HG03520 (cell line): ENCODE results near the gene SCCPDH.

ENCODE experiments used
- ATAC-seq: cut with Tn5 transposase; IDR thresholded peaks from one replicate; pipeline ENCODE4 v1.9.1; 2021; ENCODE audit warnings: mild to moderate bottlenecking, moderate library complexity; ENCODE audit not compliant: unreplicated experiment

SCCPDH gene

DNA sequence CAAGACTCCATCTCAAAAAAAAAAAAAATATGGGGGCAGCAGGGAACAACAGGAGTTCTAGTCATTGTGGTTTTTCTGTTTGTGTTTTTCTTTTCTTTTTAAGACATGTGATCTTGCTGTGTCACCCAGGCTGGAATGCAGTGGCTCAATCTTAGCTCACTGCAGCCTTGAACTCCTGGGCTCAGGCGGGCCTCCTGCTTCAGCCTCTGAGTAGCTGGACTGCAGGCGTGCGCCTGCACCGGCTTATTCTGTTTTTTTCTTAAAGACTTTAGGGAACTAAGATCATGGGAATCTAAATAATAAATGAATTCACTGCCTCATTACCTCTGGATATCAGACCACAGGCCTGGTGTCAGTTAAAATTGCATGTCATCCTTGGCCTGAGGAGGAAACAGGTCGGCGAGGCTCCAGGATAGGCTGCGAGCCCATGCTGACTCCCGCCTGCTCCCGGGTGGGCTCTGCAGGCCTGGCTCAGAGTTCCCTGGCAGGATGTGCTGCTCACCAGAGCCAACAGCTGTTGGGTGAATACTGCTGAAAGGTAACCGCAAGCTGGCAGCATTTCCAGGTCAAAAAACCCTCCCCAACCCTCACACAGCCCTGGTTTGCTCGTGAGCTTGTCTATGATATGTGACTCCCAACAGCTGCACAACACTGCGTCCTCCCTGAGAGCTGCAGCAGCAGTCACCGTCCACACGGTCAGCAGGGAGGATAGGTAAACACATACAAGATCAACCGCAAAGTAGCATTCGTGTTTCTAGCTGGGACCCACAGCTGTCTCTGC is 58.1 kb downstream of the SCCPDH start:
- ATAC-seq: no peak

- ATAC-seq: no peak
Measured at GRCh38 chr1:246784621-246785493, 60.6 kb downstream of the SCCPDH start.

GRCh38 chr1:246785494-246786111 is 61.4 kb downstream of the SCCPDH start:
- ATAC-seq: no peak

DNA sequence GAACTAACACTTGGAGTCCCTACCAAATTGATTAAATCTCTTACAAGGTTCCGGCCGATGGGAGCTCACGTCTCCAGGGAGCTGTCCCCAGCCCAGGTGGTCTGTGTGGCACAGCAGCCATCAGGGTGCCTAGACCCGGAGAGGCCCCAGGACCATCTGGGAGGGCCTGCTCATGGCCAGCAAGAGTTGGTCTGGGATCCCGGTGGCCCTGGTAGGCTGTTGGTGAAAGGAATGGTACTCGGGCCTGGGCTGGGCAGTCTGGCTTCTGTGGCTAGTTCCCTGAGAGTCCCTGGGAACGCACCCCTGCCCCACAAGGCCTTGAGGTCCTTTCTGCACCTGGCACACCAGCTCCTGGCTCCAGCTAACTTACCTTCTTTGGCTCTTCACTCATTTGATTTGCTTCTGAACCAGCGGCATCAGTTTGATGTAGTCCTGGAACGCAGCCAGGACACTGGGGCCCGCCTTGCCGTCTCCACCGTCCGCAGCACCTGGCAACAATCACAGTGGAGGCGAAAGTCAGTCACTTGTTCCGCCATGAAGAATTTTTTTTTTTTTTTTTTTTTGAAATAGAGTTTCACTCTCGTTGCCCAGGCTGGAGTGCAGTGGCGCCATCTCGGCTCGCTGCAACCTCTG is 62.5 kb downstream of the SCCPDH start:
- no peak for ATAC-seq

DNA sequence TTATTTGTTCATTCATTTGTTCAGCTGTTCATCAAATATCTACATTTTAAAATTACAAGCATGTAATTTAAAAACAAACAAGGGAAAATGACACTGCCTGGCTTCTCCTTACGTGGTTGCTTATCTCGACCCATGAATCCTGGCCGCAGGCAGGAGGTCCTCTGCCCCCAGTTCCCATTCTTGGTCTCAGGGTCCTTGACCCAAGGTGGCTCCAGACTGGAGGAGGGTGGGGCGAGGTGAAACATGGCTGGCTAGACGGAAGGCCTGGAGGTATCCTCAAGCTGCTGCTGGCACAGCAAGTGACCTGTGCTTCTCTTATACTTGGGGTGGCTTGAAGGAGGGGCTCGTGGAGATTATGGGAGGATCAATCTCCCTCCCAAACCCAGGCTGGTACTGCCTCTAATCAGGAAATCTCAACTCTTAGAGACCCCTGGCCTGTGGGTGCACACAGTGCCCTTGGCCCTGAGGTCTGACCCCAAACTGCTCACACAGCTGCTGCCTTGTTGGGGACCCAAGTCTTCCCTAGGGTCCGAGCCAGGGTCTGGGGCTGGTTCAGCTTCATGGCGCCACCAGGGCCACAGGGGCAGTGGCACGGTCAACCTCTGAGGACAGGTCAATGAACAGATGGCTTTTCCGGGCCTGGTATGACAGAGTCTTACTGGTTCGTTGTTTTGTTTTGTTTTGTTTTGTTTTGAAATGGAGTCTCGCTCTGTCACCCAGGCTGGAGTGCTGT is 63.7 kb downstream of the SCCPDH start:
- no peak for ATAC-seq

DNA sequence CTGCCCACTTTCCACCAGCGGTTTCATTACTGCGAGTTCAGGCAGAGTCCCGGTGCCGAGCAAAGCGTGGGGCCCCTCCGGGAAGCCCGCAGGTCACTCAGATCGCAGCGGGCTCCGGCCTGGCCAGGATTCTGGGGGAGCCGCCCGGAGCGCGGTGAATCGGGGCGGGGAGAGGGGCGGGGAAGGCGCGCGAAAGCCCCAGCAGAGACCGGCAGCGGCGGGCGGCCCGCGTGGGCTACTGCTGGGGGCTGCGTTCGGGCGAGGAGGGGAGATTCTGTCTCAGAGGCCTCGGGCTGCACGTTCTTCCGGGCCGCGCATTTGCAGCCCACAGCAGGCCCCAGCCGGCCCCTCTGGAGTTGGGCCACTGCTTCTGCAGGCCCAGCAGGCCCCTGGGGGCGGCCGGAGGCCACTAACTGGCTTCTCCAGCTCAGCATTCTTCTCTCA is 64.7 kb downstream of the SCCPDH start:
- ATAC-seq: no peak

GRCh38 chr1:246789454-246790339 is 65.5 kb downstream of the SCCPDH start:
- ATAC-seq: no peak

- ATAC-seq: no peak
Measured at GRCh38 chr1:246790364-246790763, 66.2 kb downstream of the SCCPDH start.

DNA sequence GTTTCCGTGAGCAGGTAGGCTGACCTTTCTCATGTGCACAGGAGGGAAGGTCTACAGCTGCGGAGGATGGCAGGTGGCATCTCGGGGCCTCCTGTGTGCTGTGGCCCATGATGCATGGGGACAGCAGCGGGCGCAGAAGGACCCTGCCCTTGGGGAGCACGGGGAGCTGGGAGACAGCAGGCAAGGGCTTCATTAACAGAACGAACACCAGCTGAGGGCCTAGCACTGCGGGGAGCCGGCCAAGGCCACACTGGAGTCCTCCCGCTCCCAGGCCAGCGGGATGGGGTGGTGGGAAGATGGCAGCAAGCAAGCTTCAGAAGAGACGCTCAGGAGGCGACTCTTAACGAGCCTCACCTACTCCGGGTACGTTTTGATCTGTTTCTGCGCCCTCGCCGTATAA is 66.6 kb downstream of the SCCPDH start:
- ATAC-seq: no peak

GRCh38 chr1:246791303-246791918 is 67.2 kb downstream of the SCCPDH start:
- no peak for ATAC-seq

GRCh38 chr1:246792603-246793002 is 68.4 kb downstream of the SCCPDH start:
- ATAC-seq: no peak

DNA sequence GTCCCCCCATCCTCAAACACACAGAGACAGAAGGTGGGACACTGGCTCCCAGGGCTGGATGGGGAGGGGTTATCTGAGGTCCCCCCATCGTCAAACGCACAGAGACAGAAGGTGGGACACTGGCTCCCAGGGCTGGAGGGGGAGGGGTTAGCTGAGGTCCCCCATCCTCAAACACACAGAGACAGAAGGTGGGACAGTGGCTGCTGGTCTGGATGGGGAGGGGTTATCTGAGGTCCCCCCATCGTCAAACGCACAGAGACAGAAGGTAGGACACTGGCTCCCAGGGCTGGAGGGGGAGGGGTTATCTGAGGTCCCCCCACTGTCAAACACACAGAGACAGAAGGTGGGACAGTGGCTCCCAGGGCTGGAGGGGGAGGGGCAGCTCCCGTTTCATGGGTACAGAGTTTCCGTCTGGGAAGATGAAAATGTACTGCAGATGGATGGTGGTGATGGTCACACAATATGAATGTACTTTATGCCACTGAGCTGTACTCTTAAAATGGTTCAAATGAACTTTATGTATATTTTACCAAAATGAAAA is 69.2 kb downstream of the SCCPDH start:
- ATAC-seq: no peak

DNA sequence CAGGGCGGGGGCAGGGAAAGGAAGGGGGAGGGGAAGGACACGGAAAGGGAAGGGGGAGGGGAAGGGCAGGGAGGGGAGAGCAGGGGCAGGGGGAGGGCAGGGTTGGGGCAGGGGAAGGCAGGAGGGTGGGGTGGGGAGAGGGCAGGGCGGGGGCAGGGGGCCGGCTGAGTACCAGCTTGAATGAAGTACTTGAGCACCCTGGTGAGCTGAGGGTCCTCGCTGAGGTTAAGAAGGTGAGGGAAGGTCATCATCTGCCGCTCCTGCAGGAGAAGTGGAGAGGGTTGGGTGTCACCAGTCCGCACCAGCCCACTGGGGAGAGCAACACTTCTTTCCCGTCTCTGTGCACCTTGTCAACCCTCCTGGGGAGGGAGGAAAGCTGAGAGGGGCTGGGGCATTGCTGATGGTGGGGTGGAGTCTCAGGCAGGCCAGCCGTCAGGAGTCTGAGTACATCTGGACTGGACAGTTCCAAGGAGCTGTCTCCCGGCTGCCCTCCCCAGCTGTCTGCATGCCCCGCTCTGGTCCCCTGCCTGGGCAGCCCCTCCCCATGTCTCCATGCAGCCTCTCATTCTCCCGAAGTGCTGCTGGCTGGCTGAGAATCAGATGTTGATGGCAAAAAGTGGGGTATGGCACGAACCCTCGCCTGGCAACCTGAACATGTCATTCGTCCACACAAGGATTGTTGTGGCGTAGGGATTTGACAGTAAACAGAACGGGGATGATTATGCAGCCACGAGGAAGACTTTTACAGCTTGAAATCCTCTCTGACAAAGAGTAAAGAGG is 70.0 kb downstream of the SCCPDH start:
- ATAC-seq: no peak

GRCh38 chr1:246794828-246795671 is 70.8 kb downstream of the SCCPDH start:
- no peak for ATAC-seq

- no peak for ATAC-seq
Measured at GRCh38 chr1:246795906-246796694, 71.9 kb downstream of the SCCPDH start.

DNA sequence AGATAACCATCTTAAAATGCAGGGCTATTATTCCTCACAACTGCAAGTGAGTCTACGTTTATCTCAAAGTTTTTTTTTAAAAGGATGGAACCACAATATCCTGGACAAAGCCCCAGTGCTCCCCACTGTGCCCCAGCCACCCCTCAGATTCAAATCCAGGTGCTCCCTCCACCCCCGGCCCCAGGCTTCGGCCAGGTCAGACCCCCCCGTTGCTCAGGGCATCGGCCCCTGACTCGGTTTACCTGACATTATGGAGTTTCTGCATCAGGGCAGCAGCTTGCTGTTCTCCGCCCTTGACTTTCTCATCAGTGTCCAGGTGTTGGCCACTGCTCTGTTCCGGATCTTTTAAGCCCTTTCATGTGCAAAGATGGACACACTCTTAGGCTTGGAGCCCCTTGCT is 72.9 kb downstream of the SCCPDH start:
- ATAC-seq: no peak
